ENCODE data around the gene NANOGP8.

- TF ChIP-seq, protein P1, sequence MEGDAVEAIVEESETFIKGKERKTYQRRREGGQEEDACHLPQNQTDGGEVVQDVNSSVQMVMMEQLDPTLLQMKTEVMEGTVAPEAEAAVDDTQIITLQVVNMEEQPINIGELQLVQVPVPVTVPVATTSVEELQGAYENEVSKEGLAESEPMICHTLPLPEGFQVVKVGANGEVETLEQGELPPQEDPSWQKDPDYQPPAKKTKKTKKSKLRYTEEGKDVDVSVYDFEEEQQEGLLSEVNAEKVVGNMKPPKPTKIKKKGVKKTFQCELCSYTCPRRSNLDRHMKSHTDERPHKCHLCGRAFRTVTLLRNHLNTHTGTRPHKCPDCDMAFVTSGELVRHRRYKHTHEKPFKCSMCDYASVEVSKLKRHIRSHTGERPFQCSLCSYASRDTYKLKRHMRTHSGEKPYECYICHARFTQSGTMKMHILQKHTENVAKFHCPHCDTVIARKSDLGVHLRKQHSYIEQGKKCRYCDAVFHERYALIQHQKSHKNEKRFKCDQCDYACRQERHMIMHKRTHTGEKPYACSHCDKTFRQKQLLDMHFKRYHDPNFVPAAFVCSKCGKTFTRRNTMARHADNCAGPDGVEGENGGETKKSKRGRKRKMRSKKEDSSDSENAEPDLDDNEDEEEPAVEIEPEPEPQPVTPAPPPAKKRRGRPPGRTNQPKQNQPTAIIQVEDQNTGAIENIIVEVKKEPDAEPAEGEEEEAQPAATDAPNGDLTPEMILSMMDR (IDR thresholded peaks at IDR 0.05) = no peak
- TF ChIP-seq POLR2A (IDR thresholded peaks at IDR 0.05) = no peak
These were observed 23.8 kb downstream of the NANOGP8 start for GRCh38 chr15:35061161-35061824.

Measured in testis (tissue), 2 donors.